GM18508 (cell line): ENCODE results near the gene CCDC141.
"Not testable (repeated sequence)": the region's sequence is repeated elsewhere in the genome, so short reads cannot be mapped to it uniquely, and the experiment has no call there.

Source experiments
- ATAC-seq: cut with Tn5 transposase; IDR thresholded peaks from one replicate; pipeline ENCODE4 v1.9.1; 2021; ENCODE audit warnings: moderate number of reproducible peaks; ENCODE audit not compliant: insufficient read depth, unreplicated experiment

The CCDC141 gene

DNA sequence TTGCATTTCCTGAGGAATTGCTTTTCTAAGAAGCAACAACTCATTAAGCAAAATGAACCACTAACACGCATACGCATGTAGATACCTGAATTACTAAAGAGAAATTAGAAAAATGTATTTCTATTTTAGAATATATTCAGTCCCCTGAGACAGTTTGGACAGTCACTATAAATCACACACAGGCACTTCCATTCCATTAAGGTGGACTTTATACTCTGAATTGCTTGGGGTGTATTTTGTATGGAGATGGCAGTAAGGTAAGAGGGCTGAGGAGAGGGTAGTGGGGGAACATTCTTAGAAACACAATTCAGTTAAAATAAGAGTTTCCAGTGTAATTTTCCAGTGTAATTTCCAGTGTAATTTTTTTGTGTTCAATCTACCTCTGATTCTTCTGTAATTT is 1.8 kb downstream of the CCDC141 start:
- ATAC-seq = no peak

DNA sequence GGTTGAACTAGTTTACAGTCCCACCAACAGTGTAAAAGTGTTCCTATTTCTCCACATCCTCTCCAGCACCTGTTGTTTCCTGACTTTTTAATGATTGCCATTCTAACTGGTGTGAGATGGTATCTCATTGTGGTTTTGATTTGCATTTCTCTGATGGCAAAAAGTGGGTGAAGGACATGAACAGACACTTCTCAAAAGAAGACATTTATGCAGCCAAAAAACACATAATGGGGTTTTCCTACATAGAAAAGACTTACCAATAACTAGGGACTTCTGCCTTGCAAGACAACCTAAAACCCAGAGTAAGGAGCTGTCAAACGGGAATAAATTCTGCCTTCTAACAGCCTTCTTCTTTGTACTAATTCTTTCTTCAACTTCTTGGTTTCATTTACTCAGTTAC is 4.3 kb downstream of the CCDC141 start:
- not testable (repeated sequence) for ATAC-seq

DNA sequence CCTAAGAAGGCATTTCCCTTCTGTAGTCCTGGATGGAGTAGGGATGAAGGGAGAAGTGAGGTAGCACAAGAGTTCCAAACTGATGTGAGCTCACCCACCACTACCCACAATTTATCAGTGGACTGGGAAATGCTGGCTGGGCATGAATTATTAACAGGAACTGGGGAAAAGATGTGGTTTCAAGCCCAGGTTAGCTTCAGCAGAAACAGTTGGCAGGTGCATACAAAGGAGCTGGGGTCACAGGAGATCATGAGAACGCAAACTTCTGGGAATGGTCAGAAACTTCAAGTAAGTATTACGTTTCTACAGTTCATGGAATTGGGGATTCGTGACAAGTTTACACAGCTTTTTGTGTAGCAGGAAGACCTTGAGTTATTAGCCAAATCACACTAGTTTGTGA is 5.4 kb downstream of the CCDC141 start:
- no peak for ATAC-seq

DNA sequence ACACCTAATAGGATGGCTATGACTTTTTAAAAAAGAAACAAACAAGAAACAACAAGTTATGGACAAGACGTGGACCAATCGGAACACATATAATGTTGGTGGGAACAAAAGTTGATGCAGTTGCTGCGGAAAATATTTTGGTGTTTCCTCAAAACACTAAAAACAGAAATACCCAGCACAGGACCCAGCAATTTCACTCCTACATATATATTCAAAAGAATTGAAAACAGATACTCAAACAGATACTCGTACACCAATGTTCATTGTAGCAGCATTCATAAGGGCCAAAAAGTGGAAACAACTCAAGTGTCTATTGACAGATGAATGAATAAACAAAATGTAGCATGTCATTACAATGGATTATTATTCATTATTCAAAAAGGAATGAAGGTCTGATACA is 12.1 kb downstream of the CCDC141 start:
- ATAC-seq = no peak

DNA sequence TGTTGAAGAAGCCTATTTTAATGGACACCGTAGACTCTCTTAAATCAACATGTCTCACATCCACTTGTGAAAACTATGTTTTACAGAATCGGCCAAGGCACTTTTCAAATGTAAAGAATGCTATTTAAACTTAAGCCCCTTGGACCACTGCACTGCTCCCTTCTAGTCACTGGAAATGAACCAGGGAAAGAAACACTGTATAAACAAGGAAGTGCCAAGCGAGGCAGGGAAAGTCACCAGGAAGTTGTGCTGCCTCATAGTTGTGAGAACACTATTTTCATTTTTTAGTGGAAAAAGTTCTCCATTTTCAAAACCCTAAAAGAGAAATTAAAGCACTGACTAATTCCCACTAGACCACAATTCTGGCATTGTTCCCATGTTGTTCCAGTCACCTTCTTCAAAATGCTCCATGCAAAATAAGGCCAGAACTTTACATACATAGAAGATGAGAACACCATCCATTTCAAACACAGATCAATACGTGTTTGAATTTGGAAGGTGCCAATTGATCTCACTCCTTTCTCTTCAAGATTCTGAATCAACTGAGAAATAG is 13.5 kb downstream of the CCDC141 start:
- ATAC-seq = no peak

DNA sequence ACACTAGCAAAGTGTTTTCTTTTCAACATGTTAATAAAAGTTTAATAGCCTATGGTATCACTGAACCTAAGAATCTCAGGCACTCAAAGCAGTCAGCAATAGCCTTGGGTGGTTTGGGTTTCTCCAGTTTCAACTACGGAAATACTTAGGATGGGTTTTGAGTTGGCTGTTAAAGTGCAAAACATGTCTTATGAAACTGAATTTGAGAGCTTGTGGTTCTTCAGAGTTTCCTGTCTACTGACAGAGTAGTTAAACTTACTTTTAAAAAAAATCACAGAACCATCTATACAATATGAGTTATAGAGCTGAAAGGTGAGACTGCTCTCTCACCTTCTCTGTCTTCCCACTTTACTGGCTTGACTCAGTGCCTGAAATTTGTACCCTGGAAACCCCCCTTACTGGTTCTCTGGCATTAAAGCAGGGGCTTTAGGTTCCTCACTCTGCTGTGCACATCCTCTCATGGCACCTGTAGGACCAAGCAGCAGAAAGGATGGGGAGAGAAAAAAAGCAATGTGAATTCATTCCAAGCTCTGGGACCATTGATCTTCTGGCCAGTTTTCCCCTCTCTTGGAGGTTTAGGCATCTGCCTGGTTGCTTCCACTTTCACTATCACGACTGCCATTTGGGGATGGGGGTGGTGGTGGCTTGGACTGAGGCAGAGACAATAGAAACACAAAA is 18.1 kb downstream of the CCDC141 start:
- ATAC-seq = peak; percentile 98

DNA sequence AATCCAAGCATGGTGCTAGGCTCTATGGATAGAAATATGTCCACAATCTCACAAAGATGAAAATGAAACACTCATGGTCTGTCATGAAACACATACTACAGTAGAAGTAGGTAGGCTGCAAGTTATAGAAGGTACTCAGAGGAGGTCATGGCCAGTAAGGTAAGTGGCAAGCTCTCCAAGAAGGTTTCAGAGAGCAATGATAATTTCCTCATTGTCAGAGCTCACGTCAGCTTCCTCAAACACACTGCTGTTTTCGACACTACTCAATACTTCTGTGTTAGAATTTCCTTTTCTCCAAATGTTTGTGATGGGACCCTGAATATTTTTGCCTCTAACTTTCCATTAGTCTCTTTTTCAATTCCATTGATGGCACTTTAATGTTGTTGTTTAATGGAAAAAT is 25.5 kb downstream of the CCDC141 start:
- ATAC-seq = no peak

DNA sequence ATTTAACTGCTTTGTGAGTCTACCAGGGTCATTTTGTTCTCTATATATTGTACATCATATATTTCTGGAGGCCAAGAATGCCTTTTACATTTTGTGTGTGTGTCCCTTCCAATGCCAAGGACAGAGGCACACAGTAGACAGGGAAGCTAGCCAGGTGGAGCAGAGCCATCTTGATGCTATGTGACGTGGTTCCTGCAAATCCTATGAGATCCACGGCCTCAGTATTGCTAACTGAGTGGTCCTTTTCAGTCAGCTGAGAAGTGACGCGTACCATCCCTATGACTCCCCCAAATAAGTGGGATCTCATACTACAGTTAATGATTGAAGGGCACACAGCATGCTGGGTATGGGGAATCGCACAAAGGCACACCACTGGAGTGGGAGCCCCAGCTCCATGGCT is 27.3 kb downstream of the CCDC141 start:
- no peak for ATAC-seq

DNA sequence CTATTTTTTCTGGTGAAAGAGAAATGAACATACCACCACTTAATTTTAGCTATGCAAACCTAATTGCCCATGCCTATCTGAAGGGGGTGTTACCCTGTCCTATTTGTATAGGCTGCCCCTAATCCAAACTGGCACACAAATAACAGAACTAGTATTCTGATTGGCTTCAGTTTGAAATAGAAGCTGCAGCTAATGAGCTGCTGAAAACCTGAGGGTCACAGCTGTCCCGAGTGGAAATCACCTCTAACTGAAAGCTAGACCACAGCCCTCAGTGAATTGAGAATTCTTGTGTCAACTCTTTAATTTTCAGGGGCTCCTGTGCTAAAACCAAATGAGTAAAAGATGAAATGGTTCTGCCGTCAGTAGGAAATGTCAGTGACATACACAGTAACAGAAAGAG is 28.7 kb downstream of the CCDC141 start:
- peak; percentile 91 for ATAC-seq

DNA sequence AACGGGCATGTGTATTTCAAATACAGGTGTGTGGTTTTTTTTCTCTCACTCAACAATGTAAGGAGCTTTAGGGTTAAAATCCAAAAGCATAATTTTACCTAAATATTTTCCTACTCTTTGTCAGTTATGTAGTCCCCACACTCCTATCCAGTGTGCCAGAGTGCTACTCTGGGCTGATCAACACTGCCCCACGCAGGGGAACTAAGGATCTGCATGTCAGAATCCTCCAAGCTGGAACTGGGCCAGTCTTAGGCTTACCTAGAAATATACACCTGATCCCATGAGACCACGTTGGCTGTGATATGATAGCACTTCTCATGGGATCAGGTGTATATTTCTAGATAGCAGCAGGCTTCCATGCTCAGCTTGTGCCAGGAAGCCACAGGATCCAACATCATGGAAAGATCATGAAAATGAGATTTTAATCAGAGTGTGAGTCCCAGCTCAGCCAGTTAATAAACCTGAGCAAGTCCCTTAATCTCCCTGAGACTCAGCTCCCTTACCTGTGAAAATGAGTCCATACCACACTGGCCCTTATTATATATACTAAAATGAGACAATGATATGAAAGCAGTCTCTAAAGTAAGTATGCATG is 29.7 kb downstream of the CCDC141 start:
- ATAC-seq = no peak

DNA sequence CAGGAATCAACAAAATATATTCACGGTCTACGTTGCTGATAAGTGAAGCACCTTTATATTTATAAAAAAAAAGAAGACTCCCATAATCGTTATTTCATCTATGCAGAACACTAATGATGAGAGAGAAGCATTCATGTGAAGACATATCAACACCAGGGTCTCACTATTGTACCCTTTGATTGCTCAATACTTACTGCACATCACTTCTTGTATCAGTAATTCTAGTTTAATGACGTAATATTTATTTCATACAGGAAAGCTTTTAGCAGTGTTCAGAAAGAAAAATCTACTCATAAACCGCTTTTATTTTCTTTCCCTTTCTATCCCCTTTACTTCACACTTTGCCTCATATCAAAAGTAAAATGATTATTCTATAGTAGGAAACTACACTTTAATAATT is 30.7 kb downstream of the CCDC141 start:
- no peak for ATAC-seq

DNA sequence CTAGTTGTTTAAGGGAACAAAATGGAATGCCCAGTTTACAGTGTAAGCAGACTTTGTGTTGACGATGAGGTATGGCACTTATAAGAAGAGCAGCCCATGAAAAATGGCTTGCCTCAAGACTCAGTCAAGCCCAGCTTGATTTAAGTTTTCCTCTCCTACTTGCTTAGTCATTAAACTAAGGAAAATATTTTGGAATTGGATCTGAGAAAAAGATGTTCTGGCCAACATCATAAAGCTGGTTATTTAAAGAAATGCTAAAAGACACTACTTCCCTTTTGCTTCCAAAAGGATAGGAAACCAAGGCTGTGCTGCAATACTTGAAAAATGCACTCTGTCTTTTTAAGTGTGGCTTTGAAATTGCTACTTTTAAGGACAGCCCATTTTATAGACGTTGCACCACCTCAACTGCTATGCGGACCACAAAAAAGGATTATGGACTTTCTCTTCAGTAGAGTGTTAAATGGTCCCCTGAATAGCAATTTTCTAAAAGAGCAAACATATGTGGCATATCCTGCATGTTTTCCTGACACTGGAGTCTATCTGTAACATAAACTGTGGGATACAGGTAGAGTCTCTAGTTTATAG is 32.1 kb downstream of the CCDC141 start:
- ATAC-seq = no peak

DNA sequence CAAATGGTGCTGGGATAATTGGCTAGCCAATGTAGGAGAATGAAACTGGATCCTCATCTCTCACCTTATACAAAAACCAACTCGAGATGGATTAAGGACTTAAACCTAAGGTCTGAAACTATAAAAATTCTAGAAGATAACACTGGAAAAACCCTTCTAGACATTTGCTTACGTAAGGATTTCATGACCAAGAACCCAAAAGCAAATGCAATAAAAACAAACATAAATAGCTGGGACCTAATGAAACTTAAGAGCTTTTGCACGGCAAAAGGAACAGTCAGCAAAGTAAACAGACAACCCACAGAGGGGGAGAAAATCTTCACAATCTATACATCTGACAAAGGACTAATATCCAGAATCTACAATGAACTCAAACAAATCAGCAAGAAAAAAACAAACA is 35.7 kb downstream of the CCDC141 start:
- not testable (repeated sequence) for ATAC-seq

DNA sequence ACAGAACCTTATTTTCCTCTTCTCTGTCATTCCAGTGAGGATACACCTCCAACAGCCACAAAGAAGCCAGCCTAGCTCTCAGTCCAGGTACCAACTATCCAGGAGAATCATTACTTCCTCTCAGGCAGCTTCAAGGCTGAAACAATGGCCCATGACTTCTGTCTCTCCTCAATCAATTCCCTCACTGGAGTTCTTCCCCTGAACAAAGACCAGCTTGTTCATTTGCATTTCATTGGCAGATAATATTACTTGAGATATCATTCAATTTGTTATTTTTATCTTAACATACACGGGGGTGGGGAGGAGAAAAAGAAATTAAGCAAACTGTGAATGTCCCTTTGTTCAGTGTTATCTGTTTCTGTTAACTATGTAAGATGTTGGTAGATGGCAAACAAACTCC is 44.0 kb downstream of the CCDC141 start:
- ATAC-seq = no peak

DNA sequence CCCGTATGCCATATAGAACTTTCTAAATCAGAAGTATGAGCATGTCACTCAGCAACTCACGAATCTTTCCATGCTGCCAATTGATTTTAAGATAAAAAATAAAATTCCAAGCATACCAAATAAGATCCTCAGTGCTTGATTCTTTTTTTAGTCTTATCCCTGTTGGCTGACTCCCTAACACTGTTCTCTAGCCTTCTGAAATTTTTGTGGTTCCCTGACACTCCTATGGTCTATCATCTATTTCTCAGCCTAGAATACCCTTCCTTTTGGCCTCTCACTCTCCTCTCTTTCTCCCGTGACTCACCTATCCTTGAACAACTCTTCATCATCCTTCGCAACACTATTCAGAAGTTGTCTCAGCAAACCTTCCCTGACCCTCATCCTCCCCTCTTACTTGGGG is 50.5 kb downstream of the CCDC141 start:
- ATAC-seq = no peak

DNA sequence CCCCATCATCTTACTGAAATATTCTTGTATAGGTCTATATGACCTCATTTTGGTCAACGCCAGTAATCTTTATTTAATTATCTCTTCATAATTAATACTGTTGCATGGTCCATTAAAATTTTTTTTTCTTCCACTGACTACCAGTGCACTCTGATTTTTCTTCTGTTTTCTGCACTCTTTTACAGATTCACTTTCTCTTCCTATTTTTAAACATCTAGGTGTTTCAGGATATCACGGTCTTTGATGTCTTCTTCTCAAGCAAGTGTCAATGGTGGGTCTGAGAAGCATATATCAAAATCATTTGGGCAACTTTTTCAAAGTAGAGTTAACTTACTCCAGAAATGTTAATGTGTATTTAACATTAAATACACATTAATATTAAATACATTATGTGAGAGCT is 51.4 kb downstream of the CCDC141 start:
- no peak for ATAC-seq

DNA sequence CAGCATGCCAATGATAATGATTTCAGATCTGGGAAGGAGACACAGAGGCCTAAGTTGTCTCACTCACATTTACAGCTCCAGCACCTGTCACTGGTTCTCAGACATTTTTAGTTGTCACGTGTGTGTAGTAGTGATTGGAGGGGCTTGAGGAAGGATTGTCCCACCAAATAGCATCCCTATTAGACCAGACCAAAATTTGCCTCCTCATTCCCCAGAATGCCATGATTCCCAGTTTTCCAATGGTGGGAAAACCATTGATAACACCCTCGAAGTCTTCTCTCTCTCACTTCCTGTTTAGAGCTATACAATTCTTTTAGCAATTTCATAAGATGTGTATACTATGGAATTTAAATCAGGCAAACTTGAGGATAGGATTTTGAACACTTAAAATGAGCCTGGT is 52.5 kb downstream of the CCDC141 start:
- ATAC-seq = no peak

DNA sequence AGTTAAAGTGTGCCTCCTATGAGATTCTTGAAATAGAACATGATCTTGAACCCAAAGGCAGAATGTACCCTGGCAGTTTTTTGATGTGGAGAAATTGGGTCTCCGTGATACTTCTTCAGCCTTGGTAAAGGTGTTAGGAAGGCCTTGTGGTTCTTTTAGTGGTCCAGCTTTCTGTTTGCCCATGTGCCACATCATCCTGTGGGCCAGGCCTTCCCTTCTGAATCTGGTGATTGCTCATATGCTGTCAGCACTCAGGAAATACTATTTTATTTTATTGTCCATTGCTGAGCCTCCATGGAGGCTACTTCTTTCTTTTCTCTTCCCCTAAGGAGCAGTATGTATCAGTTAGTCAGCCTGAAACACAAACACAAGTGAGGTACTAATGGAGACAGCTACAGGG is 52.9 kb downstream of the CCDC141 start:
- ATAC-seq = no peak

DNA sequence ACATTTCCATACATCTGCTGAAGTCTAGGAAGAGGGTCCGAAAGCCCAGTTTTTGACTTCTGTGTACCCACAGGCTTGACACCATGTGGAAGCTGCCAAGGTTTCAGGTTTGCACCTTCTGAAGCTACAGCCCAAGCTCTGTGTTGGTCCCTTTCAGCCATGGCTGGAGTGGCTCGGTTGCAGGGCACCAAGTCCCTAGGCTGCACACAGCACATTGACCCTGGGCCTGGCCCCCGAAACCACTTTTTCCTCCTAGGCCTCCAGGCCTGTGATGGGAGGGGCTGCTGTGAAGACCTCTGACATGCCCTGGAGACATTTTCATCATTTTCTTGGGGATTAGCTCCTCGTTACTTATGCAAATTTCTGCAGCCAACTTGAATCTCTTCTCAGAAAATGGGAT is 55.7 kb downstream of the CCDC141 start:
- no peak for ATAC-seq

DNA sequence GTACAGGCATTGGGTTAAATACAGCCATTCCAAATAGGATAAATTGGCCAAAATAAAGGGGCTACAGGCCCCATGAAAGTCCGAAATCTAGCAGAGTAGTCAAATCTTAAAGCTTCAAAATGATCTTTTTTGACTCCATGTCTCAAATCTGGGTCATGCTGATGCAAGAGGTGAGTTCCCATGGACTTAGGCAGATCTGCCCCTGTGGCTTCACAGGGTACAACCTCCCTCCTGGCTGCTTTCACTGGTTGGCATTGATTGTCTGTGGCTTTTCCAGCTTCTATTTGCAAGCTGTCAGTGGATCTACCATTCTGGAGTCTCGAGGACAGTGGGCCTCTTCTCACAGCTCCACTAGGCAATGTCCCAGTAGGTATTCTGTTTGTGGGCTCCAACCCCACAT is 56.1 kb downstream of the CCDC141 start:
- no peak for ATAC-seq

DNA sequence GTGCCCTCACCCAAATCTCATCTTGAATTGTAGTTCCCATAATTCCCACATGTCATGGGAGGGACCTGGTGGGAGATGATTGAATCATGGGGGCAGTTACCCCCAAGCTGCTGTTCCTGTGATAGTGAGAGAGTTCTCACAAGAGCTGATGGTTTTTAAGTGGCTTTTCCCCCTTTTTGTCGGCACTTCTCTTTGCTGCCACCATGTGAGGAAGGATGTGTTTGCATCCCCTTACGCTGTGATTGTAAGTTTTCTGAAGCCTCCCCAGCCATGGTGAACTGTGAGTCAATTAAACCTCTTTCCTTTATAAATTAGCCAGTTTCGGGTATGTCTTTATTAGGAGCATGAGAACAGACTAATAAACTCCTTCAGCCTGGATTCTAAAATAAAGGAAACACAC is 57.2 kb downstream of the CCDC141 start:
- not testable (repeated sequence) for ATAC-seq
